ENCODE measurements around the gene PGAP2.

GRCh38 chr11:3767536-3767935 is 40.8 kb upstream of the PGAP2 start:
- TF ChIP-seq CTCF (IDR thresholded peaks at IDR 0.05) (no peak), EZH2 (IDR thresholded peaks at IDR 0.05; ENCODE audit: borderline replicate concordance, insufficient read depth, low read depth, low read length, poor library complexity, severe bottlenecking) (no peak)

All from B cell (primary cell).